ENCODE results near the gene PC.

DNA sequence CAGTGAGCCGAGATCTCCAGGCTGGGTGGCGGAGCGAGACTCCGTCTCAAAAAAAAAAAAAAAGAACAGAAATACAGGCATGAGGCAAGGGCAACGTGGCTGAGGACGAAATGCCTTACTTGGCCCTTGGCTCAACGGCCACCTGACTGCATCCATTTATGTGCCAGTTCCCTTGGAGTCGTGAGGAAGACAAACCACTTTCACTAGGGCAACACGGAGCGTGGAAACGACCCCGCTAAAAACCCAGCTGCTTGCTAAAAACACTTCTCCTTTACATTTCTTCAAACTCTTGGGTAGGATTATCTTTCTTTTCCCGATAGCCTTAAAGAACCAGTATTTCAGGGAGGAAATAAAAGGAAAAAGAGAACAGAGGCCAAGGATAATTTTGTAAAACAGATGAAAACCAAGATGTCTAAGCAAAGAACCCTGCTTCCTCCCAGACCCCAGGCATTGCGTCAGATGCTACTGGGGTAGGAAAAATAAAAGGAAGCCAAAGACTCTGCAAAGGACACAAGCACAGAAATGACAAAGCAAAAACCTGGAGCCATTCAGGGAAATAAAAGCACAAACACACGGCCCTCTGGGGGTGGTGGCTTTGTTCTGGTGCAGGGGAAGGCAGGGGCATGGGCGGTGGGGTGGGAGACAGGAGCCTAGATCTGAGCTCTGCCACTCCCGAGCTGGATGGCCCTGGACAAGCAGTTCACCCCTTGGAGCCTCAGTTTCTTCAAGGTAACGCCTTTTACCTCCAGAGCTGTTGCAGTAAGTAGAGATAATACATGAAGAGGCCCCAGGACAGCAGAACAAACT is 37.0 kb downstream of the PC start:
- TF ChIP-seq ZNF274 (IDR thresholded peaks at IDR 0.05; ENCODE audit: low read depth, low read length) (no peak), SUZ12 (IDR thresholded peaks at IDR 0.05; ENCODE audit: extremely low read depth, insufficient read depth, insufficient read length) (no peak)
